Germinal center (tissue), 1 donor: ENCODE measurements around the gene MMP24OS.
"Not testable (repeated sequence)": the region's sequence is repeated elsewhere in the genome, so short reads cannot be mapped to it uniquely, and the experiment has no call there.

Source experiments
- DNase-seq: peaks from one replicate; pipeline ENCODE4 v3.0.0; 2012; ENCODE audit warnings: mixed read lengths, low spot score

The MMP24OS gene

DNA sequence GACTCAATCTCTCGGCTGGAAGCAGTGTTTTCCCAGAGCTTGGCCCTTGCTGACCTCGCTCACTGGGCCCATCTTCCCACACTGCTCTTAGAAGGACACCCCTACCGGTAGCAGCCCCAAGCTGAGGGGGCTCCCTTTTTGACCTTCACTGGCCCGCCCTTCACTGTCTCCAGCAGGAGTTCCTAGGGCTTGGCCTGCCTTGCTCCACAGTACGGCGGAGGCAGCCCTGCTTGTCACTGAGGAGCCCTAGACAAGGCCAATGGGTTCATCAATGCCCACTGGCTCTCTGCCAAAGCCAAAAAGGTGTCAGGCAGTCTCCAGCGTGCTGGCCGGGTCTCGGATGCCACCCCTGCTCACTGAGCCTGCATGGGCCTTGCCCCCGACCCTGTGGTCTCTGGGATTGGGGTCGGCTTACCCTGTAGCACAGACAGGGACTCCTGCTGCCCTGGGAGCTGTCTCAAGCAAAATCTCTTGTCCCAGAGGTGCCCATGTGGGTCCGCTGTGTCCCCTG, 2.1 kb downstream of the MMP24OS start:
- DNase-seq: no peak

DNA sequence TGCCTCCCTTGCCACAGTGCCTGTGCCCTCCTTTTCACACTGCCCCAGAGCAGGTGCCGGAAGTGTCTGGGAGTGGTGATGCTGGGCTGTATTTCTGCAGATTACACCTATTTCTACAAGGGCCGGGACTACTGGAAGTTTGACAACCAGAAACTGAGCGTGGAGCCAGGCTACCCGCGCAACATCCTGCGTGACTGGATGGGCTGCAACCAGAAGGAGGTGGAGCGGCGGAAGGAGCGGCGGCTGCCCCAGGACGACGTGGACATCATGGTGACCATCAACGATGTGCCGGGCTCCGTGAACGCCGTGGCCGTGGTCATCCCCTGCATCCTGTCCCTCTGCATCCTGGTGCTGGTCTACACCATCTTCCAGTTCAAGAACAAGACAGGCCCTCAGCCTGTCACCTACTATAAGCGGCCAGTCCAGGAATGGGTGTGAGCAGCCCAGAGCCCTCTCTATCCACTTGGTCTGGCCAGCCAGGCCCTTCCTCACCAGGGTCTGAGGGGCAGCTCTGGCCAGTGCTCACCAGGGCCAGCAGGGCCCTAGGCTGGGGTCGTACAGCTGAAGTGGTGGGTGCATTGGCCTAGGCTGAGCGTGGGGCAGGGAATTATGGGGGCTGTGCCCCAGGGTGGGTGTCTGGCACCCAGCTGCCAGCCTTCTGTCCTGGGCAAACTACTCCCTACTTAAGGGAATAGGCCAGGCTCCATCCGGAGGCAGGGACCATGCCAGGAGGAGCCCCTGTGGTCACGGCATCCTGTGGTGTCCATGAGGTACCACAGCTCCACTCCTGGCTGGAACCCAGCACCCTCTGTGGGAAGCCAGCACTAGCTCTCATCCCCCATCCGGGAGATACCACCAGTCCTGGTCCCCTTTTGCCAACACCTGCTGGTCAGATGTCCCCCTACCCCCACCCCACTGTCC, 3.5 kb downstream of the MMP24OS start:
- no peak for DNase-seq

DNA sequence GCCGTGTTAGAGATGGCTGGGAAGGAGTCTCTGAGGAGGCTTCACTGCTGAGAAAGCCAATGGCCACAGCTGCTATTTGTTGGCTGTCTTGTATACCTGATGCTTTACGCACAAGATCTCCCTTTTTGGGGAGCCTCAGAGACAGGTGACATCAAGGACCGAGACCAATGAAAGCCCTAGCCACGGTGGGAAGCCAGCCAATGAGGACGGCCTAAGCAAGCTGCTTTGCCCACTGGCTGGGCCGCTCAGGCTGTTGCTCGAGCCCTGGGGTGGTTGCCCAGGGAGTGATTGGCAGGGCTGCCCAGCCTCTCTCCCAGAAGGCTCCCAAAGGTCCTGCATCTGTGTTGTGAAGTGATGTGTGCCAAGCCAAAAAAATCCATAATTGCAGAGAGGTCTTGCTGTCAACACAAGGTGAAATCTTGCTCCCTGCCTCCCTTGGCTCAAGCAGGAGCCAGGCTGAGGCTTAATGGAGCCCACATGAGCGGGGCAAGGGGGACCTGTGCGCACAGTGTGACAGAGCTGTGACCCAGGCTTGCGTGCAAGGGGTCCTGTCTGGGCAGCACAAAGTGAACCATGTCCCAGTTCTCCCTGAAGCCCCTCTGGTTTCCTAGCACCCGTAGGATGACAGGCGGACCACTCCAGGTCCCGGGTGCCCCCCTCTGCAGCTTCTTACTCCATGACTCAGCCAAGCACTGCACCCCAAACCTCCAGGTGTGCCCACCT, 4.3 kb downstream of the MMP24OS start:
- no peak for DNase-seq

DNA sequence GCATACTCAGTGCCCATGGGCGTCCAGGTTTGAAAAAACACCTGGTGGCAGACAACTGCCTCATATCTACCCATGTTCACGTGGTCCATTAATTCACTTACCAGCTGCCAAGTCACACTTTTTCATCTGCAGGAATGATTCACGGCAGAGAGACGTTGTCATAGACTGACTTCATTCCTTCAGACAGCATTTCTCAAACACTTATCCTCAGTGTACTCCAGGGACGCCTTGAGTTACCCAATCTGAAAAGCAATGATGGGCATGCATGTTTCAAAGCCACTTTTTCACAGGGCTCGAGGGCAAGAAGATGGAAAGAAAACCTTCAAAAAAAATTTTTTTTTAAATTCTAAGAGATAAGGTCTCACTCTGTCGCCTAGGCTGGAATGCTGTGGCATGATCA, 6.0 kb downstream of the MMP24OS start:
- no peak for DNase-seq

DNA sequence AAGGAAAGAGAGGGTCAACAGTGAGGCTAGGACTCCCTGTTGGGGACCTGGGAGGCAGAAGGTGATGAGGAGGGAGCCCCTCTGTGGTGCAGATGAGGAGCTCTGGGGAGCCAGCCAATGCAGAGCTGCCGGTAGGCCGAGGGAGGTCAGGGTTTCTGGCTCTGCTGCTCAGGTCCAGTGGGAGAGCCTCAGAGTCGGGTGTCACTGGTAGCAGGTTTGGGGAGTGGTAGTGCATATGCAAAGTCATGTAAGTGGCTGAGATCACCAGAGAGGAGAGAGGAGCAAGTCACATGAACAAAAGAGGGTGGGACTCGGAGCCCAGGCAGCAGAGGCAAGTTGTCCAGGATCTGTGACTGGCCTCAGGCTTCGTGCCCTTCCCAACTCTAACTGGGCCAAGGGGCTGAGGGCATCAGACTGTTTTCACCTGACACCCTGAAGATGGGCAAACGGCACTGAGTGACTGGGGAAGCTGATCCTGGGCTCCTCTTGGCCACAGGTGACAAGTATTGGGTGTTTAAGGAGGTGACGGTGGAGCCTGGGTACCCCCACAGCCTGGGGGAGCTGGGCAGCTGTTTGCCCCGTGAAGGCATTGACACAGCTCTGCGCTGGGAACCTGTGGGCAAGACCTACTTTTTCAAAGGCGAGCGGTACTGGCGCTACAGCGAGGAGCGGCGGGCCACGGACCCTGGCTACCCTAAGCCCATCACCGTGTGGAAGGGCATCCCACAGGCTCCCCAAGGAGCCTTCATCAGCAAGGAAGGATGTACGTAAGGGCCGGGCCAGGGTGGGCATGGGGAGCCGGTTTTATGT, 6.6 kb downstream of the MMP24OS start:
- no peak for DNase-seq

DNA sequence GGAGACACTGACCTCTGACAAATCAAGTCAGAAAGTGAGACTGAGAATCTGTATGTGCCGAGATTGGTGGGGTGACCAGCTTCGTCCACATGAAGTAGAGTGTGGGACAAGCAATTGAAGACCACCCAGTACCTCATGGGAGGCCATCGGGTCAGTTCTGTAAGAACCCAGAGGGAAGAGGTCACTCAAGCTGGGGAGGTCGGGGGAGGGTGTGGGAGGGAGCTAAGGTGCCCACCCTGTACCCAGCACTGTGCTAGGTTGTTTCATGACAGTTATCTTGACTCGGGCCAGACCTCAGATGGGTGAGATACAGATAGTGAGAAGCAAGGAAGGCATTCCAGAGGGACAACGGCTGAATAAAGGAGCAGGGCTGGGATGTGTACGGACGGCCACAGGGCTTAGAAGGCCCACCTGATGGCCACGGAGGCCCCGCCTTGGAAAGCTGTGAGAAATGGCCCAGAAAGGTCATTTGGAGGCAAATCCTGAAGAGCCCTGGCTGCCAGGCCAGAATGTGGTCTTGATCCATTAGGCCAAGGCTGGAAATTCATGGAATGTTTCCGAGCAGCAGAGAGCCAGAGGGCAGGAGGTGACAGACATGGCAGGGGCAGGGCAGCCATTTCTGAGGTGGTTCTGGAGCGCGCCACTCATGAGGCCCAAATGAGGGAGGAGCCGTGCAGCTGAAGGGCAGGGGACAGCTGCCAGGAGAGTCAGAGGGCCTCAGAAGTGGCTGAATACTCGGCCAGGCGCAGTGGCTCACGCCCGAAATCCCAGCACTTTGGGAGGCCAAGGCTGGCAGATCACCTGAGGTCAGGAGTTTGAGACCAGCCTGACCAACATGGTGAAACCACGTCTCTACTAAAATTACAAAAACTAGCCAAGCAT, 7.7 kb downstream of the MMP24OS start:
- no peak for DNase-seq

DNA sequence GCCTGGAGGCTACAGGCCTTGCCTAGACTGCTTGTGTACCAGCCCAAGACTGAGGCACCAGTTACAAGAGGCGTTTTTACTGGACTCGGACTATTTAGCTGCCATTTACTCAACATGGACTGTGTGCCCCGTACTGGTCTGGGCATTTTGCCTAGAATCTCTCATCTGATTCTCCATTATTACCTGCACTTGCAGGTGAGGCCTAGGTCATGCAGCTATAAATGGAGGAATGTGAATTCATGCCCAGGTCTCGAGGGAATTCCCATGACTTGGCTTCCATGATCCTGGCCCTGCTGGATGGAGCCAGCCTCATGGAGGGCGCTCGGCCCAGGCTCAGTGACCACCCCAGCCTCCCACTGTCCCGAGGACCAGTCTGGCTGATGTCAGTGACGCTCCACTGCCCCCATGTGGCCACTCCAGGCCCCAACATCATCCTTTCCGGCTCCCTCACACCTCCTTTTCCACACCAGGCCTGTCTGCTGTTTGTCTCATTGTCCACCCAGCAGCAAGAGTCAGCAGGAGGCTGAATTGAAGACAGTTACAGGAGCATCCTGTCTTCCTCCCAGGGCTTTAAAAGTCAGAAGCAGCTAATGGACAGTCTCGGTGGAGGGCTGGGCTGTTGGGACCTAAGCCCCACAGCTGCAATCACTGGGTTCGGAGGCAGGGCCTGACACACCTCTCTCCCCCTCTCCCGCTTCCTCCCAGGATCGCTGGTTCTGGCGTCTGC, 8.7 kb downstream of the MMP24OS start:
- peak; percentile 51 for DNase-seq

DNA sequence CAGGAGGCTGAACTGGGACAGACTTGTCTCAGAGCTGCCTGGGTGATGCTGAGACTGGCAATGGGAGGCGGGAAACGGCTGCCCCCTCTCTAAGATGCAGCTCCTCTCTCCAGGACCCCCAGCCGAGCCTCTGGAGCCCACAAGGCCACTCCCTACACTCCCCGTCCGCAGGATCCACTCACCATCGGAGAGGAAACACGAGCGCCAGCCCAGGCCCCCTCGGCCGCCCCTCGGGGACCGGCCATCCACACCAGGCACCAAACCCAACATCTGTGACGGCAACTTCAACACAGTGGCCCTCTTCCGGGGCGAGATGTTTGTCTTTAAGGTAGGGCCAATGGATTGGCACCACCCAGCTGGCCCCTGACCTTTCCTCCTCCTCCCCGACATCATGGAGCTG, 10.8 kb downstream of the MMP24OS start:
- DNase-seq: no peak

DNA sequence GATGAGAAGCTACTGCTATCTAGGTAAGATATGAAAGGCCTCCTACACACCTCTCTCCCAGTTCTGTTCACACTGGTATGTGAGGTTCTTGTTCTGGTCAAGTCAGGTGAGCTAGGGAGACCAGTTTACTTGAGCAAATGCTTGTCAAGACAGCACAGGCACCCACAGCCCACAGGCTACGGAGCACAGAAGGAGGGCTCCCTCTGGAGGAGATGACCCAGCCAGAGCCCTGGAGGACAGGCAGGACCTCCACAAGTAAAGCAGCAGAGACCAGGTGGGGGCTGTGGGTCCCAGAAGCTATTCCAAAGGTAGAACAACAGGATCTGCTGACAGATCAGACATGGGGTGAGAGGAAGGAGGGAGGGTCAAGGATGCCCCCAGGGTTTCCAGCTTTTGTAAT, 13.2 kb downstream of the MMP24OS start:
- DNase-seq: no peak

DNA sequence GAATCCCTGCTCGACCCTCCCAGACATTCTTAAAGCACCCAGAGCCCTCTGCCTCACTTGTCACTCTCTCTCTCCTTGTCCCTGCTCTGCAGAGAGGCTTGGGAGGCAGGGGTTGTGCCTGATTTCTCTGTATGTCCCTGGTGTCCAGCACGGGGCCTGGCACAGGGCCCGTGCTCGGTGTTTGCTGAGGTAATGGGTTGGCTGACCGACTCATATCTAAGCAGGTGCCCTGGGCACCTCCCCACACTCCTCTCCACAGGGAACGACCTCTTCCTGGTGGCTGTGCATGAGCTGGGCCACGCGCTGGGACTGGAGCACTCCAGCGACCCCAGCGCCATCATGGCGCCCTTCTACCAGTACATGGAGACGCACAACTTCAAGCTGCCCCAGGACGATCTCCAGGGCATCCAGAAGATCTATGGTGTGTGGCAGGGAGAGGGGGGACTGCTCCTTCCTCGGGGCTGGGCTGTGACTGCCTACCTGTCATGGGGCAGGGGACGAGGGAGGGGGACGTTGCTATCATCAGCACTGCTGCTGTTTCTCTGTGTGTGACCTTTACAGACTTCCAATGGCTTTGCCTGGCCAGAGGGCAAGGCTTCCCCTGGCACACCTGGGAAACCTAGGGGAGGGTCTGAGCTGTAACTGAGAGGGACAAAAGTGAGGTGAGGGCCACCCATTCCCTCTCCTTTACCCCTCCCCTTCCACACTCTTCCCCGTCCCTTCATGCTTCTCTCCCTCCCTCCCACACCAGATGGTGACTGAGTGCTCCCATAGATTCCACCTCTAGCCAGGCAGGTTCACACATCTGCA, 14.2 kb downstream of the MMP24OS start:
- no peak for DNase-seq

DNA sequence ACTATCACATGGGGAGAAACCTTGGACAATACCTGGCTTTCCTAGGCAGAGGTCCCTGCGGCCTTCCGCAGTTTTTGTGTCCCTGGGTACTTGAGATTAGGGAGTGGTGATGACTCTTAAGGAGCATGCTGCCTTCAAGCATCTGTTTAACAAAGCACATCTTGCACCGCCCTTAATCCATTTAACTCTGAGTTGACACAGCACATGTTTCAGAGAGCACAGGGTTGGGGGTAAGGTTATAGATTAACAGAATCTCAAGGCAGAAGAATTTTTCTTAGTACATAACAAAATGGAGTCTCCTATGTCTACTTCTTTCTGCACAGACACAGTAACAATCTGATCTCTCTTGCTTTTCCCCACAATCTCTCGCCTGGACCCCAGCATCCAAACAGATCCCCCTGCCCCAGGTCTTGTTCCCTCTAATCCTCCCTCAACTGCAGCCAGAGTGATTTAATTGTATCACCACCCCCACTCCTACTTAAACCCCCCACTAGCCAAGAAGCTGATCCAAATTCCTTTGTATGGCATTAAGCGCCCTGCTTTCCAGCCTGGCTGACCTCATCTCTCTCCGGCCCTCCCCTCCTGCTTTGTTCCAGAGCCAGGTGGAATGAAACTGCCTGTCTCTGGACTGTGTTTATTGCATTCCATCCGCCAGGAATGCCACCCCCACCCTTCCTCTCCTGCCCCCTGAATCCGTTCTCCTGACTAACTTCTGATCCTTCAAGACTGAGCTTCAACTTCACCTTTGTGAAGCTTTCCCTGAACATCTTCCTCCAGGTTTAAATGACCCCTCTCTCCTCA, 15.0 kb downstream of the MMP24OS start:
- not testable (repeated sequence) for DNase-seq

DNA sequence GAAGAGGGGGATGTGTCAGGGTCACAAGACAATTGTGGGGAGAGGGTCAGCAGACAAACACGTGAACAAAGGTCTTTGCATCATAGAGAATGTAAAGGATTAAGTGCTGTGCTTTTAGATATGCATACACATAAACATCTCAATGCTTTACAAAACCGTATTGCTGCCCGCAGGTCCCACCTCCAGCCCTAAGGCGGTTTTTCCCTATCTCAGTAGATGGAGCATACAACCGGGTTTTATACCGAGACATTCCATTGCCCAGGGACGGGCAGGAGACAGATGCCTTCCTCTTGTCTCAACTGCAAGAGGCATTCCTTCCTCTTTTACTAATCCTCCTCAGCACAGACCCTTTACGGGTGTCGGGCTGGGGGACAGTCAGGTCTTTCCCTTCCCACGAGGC, 15.6 kb downstream of the MMP24OS start:
- DNase-seq: not testable (repeated sequence)

DNA sequence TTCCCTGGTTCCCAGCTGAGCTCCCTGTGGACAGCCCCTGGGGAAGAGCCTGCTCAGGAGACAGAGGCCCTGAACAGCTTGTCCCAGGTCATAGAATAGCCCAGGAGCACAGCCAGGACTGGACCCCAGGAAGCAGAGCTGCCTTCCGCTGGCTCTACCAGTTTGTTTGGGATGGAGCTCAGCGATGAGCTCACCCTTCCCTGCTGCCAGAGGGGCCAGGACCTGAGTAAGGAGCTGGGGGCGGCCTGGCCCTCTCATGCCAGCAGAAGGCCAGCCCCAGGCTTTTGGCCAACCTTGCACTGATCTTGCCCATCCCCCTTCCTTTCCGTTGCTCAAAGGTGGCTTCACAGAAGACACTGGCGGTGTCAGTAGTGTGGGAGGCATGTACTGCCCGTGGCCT, 17.5 kb downstream of the MMP24OS start:
- no peak for DNase-seq

DNA sequence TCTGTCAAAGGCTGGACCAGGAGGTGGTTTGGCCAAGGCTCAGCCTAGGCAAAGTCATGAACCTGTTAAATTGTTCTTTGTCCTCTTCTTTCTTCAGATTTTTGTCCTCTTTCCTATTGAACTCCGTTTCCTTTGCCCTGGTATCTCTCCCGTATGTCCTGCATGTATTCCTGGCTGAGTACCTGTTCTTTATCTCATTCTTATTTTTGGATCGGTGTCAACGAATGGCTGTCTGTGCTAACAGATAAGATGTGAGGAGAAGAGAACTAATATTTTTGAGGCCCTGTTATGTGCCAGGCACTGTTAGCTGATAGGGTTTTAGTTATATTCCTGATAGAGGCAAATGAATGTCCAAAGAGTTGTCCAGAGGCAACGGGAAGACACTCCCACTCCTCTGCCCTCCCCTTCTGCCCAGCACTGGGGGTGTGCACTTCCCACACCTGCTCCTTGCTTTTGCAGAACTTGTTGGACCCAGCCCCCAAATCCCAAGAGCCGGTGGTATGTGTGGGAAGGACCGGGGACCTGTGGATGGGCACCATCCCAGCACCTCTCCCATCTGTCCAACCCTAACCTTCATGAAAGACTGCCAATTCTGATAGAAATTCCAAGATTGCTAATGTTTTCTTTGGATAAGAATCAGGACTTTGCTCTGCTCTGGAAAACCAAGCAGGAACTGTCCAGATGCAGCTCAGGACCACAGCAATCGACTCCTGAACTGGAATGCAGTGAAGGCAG, 20.6 kb downstream of the MMP24OS start:
- DNase-seq: no peak

DNA sequence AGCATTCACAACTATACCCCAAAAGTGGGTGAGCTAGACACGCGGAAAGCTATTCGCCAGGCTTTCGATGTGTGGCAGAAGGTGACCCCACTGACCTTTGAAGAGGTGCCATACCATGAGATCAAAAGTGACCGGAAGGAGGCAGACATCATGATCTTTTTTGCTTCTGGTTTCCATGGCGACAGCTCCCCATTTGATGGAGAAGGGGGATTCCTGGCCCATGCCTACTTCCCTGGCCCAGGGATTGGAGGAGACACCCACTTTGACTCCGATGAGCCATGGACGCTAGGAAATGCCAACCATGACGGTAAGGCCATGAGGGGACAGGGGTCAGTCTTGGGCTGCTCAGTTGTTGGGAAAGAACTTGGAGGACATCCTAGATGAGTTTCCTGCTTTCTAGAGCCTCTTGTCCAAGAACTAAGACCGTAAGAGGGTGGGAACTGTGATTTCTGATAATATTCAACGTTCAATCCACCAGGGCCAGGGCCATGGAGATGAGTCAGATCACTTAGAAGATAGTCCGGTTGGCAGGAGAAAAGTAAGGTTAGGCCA, 23.4 kb downstream of the MMP24OS start:
- DNase-seq: no peak

DNA sequence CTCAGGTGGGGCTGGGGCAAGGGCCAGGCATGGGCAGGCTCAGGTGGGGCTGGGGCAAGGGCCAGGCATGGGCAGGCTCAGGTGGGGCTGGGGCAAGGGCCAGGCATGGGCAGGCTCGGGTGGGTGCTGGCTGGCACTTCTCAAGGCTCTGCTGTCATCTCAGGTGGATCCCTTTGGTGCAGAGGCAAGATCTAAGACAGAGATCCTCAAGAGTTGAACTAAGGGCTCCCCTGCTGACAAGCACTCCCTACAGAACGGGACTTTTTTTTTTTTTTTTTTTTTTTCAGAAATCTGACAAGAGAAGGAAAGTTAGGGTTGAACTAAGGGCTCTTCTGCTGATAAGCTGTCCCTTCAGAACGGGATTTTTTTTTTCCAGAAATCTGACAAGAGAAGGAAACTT, 24.9 kb downstream of the MMP24OS start:
- DNase-seq: no peak

DNA sequence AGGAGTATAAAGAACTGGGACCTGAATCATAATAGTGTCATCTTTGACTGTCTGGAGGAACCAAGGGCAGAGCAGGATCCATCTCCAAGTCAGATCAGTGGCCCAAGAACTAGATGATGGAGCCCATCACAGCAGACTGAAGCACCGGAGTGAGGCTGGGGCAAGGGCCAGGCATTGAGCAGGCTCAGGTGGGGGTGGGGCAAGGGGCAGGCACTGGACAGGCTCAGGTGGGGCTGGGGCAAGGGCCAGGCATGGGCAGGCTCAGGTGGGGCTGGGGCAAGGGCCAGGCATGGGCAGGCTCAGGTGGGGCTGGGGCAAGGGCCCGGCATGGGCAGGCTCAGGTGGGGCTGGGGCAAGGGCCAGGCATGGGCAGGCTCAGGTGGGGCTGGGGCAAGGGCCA, 25.3 kb downstream of the MMP24OS start:
- DNase-seq: not testable (repeated sequence)

DNA sequence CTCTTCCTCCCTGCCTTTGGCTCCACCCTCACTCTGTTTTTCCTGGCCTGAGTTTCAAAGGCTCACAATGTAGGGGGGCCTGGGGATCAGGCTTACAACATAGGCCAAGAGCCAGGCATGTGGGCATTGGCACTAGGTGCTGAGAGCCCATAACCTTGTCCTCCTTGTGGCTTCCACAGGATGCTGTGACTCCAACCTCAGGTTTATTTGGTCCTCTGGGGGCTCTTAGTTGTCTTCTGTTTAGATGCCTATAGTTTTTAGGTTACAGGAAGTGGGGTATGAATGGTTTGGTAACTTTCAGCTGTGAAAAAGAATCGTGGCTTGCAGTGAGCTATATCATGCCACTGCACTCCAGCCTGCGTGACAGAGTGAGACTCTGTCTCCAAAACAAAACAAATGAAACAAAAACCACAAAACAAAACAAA, 25.9 kb downstream of the MMP24OS start:
- no peak for DNase-seq
